Astrocyte (in vitro differentiated cells and primary cell): Measurements from ENCODE around the gene BTBD1. TPM values are rescaled to one million over a fixed set of nuclear protein-coding genes. Genes with fewer than 3 reads are reported as not detected.
"Not testable (repeated sequence)": the region's sequence is repeated elsewhere in the genome, so short reads cannot be mapped to it uniquely, and the experiment has no call there.

ENCODE experiments used
- DNase-seq: peaks from one replicate; pipeline ENCODE4 v3.0.0-alpha.2; 2010; ENCODE audit warnings: low read depth
- FAIRE-seq: peaks from 2 replicates; lab custom pipeline; 2011; peaks lifted over from hg19 to GRCh38; lab: Jason Lieb, UNC
- H2AFZ ChIP-seq: 2 replicates; pipeline ENCODE4 v1.6.0; 2012; ENCODE audit warnings: low read depth, low read length, inconsistent platforms
- H3K27ac ChIP-seq: 2 replicates; pipeline ENCODE4 v1.5.1; 2011; ENCODE audit warnings: low read depth, low read length, inconsistent platforms
- H3K27me3 ChIP-seq: 2 replicates; pipeline ENCODE4 v1.6.0; 2011; ENCODE audit warnings: low read length, inconsistent platforms; ENCODE audit not compliant: insufficient read depth
- H3K36me3 ChIP-seq: 2 replicates; pipeline ENCODE4 v1.5.1; 2011; ENCODE audit warnings: low read length, inconsistent platforms; ENCODE audit not compliant: insufficient read depth
- H3K4me1 ChIP-seq: 2 replicates; pipeline ENCODE4 v1.5.1; 2011; ENCODE audit warnings: low read length, inconsistent platforms; ENCODE audit not compliant: insufficient read depth
- H3K4me2 ChIP-seq: 2 replicates; pipeline ENCODE4 v1.6.0; 2012; ENCODE audit warnings: low read length, inconsistent platforms
- H3K4me3 ChIP-seq: 2 replicates; pipeline ENCODE4 v1.5.1; 2011; ENCODE audit warnings: low read depth, mild to moderate bottlenecking, low read length, inconsistent platforms; ENCODE audit not compliant: insufficient read depth
- H3K79me2 ChIP-seq: 2 replicates; pipeline ENCODE4 v1.6.0; 2012; ENCODE audit warnings: mild to moderate bottlenecking, low read length, inconsistent platforms; ENCODE audit not compliant: insufficient read depth
- H3K9ac ChIP-seq: 2 replicates; pipeline ENCODE4 v1.6.0; 2012; ENCODE audit warnings: mild to moderate bottlenecking, low read length, inconsistent platforms
- H3K9me3 ChIP-seq: 2 replicates; pipeline ENCODE4 v1.5.1; 2012; ENCODE audit warnings: low read depth, mild to moderate bottlenecking, low read length, inconsistent platforms; ENCODE audit not compliant: insufficient read depth
- H4K20me1 ChIP-seq: 2 replicates; pipeline ENCODE4 v1.6.0; 2012; ENCODE audit warnings: low read length, inconsistent platforms; ENCODE audit not compliant: insufficient read depth
- H3K27ac Mint-ChIP-seq: one replicate; pipeline ENCODE4 v1.8.0; 2021; ENCODE audit warnings: mild to moderate bottlenecking, mixed read lengths; ENCODE audit not compliant: unreplicated experiment
- H3K27me3 Mint-ChIP-seq: one replicate; pipeline ENCODE4 v1.8.0; 2021; ENCODE audit warnings: low read depth, mixed read lengths; ENCODE audit not compliant: unreplicated experiment
- H3K36me3 Mint-ChIP-seq: one replicate; pipeline ENCODE4 v1.8.0; 2021; ENCODE audit warnings: low read depth, mixed read lengths; ENCODE audit not compliant: unreplicated experiment
- H3K4me1 Mint-ChIP-seq: one replicate; pipeline ENCODE4 v1.8.0; 2021; ENCODE audit warnings: low read depth, mixed read lengths; ENCODE audit not compliant: unreplicated experiment
- H3K4me3 Mint-ChIP-seq: one replicate; pipeline ENCODE4 v1.8.0; 2021; ENCODE audit warnings: mild to moderate bottlenecking, moderate library complexity, mixed read lengths; ENCODE audit not compliant: unreplicated experiment
- H3K9me3 Mint-ChIP-seq: one replicate; pipeline ENCODE4 v1.8.0; 2021; ENCODE audit warnings: mild to moderate bottlenecking, mixed read lengths; ENCODE audit not compliant: unreplicated experiment
- EZH2 ChIP-seq: IDR thresholded peaks from 2 replicates; pipeline ENCODE4 v1.6.1; 2012; ENCODE audit warnings: mild to moderate bottlenecking, low read length, inconsistent platforms; ENCODE audit not compliant: insufficient read depth
- total RNA-seq: library from RNA; stranded (reverse); gene quantifications from 2 replicates; pipeline ENCODE4 v1.2.1, GENCODE V29; 2021
- TF ChIP-seq, protein P1 (sequence below): IDR thresholded peaks from 2 replicates; pipeline ENCODE4 v1.5.1; 2011; ENCODE audit warnings: low read depth, mild to moderate bottlenecking, inconsistent platforms, low read length, moderate library complexity; ENCODE audit not compliant: insufficient read depth

BTBD1 gene
- total RNA-seq, 1 donor from 2014 or later: 61.1 TPM

DNA sequence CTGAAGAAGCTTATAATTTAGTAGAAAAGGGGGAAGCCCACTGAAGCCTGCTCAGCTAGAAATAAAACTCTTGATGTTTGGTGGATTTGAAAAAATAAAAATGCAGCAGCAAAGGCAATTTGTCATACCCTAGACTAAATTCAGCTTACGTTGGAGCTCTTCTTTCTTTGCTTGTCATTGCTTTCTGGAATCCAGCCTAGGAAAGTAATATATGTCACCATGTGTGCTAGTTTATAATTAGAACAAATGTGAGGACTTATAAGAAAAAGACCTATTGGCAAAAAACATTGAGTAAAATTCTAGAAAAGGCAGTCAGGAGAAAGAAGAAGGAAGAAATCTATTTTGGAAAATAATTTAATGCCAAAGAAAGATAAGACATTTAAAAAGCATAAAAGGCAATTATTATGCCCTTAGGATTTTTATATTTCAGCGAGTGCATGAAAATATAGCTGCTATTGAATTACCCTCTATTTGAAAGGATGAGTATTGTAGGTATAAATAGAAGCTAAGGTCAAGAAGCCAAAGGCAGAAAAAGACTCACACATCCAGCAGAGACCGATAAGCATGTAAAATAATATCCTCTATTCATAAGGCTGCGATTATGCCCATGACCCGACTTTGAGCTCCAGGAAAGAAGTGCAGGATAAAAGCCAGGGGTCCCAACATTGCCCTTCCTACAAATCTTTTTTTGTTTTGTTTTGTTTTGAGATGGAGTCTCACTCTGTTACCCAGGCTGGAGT, 10.6 kb upstream of the BTBD1 start:
- H3K36me3 ChIP-seq: no peaks in the 10 kb centered on the region
- H3K9me3 ChIP-seq: no peaks in the 10 kb centered on the region
- Mint-ChIP-seq H3K27ac (no peak overlapping the region), H3K9me3 (peaks cover 6% of the 10 kb centered on the region), H3K4me3 (no peak overlapping the region), H3K4me1 (no peaks in the 10 kb centered on the region), H3K27me3 (peaks cover 12% of the 10 kb centered on the region), H3K36me3 (no peaks in the 10 kb centered on the region)
- FAIRE-seq (no peak), DNase-seq (no peak)
- H3K4me2 ChIP-seq: no peak overlapping the region
- TF ChIP-seq, protein P1, sequence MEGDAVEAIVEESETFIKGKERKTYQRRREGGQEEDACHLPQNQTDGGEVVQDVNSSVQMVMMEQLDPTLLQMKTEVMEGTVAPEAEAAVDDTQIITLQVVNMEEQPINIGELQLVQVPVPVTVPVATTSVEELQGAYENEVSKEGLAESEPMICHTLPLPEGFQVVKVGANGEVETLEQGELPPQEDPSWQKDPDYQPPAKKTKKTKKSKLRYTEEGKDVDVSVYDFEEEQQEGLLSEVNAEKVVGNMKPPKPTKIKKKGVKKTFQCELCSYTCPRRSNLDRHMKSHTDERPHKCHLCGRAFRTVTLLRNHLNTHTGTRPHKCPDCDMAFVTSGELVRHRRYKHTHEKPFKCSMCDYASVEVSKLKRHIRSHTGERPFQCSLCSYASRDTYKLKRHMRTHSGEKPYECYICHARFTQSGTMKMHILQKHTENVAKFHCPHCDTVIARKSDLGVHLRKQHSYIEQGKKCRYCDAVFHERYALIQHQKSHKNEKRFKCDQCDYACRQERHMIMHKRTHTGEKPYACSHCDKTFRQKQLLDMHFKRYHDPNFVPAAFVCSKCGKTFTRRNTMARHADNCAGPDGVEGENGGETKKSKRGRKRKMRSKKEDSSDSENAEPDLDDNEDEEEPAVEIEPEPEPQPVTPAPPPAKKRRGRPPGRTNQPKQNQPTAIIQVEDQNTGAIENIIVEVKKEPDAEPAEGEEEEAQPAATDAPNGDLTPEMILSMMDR: no peak
- TF ChIP-seq EZH2: no peak
- H3K4me1 ChIP-seq: no peaks in the 10 kb centered on the region
- peaks cover 8% of the 10 kb centered on the region for H3K27me3 ChIP-seq
- H3K9ac ChIP-seq: no peak overlapping the region
- H3K79me2 ChIP-seq: no peaks in the 10 kb centered on the region
- no peaks in the 10 kb centered on the region for H4K20me1 ChIP-seq
- no peak overlapping the region for H3K27ac ChIP-seq
- no peak overlapping the region for H2AFZ ChIP-seq
- H3K4me3 ChIP-seq: no peak overlapping the region

DNA sequence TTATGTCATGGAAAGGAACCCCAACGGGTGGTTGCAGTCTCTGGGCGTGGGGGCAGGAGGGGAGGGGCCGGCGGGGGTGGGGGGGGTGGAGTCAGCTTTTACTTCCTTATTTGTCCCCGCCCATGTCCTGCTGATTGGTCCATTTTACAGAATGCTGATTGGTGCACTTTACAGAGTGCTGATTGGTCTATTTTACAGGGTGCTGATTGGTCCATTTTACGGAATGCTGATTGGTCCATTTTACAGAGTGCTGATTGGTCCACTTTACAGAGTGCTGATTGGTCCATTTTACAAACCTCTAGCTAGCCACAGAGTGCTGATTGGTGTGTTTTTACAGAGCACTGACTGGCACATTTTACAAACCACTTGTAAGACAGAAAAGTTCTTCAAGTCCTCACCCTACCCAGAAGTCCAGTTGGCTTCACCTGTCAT, 2.2 kb upstream of the BTBD1 start:
- H4K20me1 ChIP-seq: peaks cover 22% of the 10 kb centered on the region
- H3K4me1 Mint-ChIP-seq, H3K9ac ChIP-seq, DNase-seq, H3K9me3 ChIP-seq, H3K4me1 ChIP-seq, H3K4me2 ChIP-seq, H3K27me3 Mint-ChIP-seq, H3K36me3 ChIP-seq, H3K27ac ChIP-seq, H3K9me3 Mint-ChIP-seq, H3K4me3 ChIP-seq, FAIRE-seq, H3K4me3 Mint-ChIP-seq, H3K36me3 Mint-ChIP-seq, H3K27ac Mint-ChIP-seq, H2AFZ ChIP-seq, H3K27me3 ChIP-seq: not testable (repeated sequence)
- peaks cover 28% of the 10 kb centered on the region for H3K79me2 ChIP-seq

DNA sequence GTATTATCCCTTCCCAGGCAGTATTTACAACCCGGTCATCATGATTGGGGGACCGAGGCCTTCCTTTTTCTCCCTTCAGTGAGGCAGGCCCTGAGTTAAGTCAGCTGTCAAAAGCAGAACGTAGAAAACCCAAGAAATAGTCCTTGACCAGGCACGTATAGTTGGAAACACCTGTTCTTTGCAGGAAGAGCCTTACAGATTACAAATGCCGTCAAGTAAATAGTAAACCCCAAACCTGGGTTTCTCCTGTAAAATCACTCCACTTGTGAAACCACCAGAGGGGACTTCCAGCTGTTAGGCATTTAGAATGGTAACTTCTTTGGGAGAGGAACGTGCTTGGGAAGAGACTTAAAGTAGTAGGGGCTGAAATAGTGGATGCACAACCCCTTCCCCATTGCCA, 1.0 kb upstream of the BTBD1 start:
- no peak overlapping the region for H3K4me2 ChIP-seq

More for the DNA sequence above, 1.0 kb upstream of the BTBD1 start:
- H3K9me3 ChIP-seq: no peaks in the 10 kb centered on the region
- Mint-ChIP-seq H3K4me3 (peak overlapping the region; percentile 70), H3K36me3 (peaks cover 2% of the 10 kb centered on the region), H3K27ac (no peak overlapping the region), H3K4me1 (peaks cover 4% of the 10 kb centered on the region), H3K27me3 (no peaks in the 10 kb centered on the region), H3K9me3 (peaks cover 2% of the 10 kb centered on the region)
- H3K79me2 ChIP-seq: peaks cover 40% of the 10 kb centered on the region
- peaks cover 10% of the 10 kb centered on the region for H3K4me1 ChIP-seq
- TF ChIP-seq, protein P1: no peak
- no peak for TF ChIP-seq EZH2
- no peak overlapping the region for H2AFZ ChIP-seq
- peaks cover 34% of the 10 kb centered on the region for H4K20me1 ChIP-seq
- H3K9ac ChIP-seq: no peak overlapping the region
- H3K27ac ChIP-seq: no peak overlapping the region
- DNase-seq (no peak), FAIRE-seq (no peak)
- H3K4me3 ChIP-seq: no peak overlapping the region
- H3K36me3 ChIP-seq: no peaks in the 10 kb centered on the region
- H3K27me3 ChIP-seq: no peaks in the 10 kb centered on the region
